HEK293T (cell line): ENCODE results near the gene LRRC59.

Experiments
- ARNT ChIP-seq: fragments of 450-650 bp; IDR thresholded peaks from 2 replicates; pipeline ENCODE4 v1.6.1; 2017; ENCODE audit warnings: mild to moderate bottlenecking
- CTBP1 ChIP-seq: fragments of 450-650 bp; IDR thresholded peaks from 2 replicates; pipeline ENCODE4 v1.6.1; 2016; ENCODE audit warnings: borderline replicate concordance
- NFRKB ChIP-seq: fragments of 450-650 bp; IDR thresholded peaks from 2 replicates; pipeline ENCODE4 v1.6.1; 2016; ENCODE audit warnings: mild to moderate bottlenecking, moderate library complexity
- ZNF384 ChIP-seq: fragments of 450-650 bp; IDR thresholded peaks from 2 replicates; pipeline ENCODE4 v1.6.1; 2016

DNA sequence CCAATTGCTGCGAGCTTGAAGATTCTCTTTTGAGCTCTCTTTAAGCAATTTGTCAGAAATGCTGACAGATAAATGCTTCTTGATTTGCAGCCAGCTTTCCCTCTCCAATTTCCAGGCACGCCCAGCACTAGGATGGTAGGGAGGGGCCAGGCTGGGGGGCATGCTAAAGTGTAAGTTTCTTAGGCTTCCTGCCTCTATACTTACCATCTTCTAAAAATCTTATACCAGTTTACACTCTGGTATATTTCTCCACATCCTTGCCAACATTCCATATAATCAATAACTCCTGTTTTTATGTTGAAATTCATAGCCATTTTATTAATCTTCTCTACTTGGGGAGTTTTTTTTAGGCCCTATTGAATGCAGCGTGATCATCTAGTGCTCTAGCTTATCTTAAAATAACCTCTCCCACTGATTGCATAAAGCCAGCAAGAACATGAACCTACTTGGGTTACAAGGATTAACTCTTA is 46.2 kb upstream of the LRRC59 start:
- TF ChIP-seq CTBP1 (no peak), NFRKB (no peak), ARNT (no peak), ZNF384 (no peak)
